Lung (tissue), 12 donors: Measurements from ENCODE around the gene MBNL1. TPM values are rescaled to one million over a fixed set of nuclear protein-coding genes. Genes with fewer than 3 reads are reported as not detected.

Experiments used
- ATAC-seq: fragments of 200-7000 bp; cut with Tn5 transposase; one replicate; pipeline ENCODE4 v1.9.1; 2020; ENCODE audit warnings: moderate number of reproducible peaks; ENCODE audit not compliant: insufficient read depth, low FRiP score
- DNase-seq, 3 donors: peaks; one replicate each; pipeline ENCODE4 v3.0.0-alpha.2; 2013 to 2017
- H3K27ac ChIP-seq, 2 donors: one replicate each; pipeline ENCODE4 v1.5.1; 2013; ENCODE audit warnings: mild to moderate bottlenecking in 2 of 2, moderate library complexity in 2 of 2, control low read depth in 1 of 2, inconsistent platforms in 1 of 2, low read depth in 1 of 2, low read length in 1 of 2
- H3K27me3 ChIP-seq, 3 donors: one replicate each; pipeline ENCODE4 v1.5.1; 2013; ENCODE audit warnings: low read length in 2 of 3; ENCODE audit not compliant: control insufficient read depth in 3 of 3, insufficient read depth in 3 of 3
- H3K36me3 ChIP-seq, 4 donors: one replicate each; pipeline ENCODE4 v1.5.1; 2013; ENCODE audit warnings: low read length in 4 of 4, mild to moderate bottlenecking in 1 of 4, moderate library complexity in 1 of 4; ENCODE audit not compliant: control insufficient read depth in 4 of 4, insufficient read depth in 4 of 4
- H3K4me1 ChIP-seq, 5 donors: one replicate each; pipeline ENCODE4 v1.5.1; 2013; ENCODE audit warnings: low read length in 5 of 5, mild to moderate bottlenecking in 2 of 5, moderate library complexity in 1 of 5; ENCODE audit not compliant: control insufficient read depth in 5 of 5, insufficient read depth in 5 of 5
- H3K4me3 ChIP-seq: one replicate; pipeline ENCODE4 v1.5.1; 2013; ENCODE audit warnings: mild to moderate bottlenecking, control low read depth, moderate library complexity
- H3K9ac ChIP-seq, 2 donors: one replicate each; pipeline ENCODE4 v1.5.1; 2013; ENCODE audit warnings: low read length in 2 of 2, control low read depth in 1 of 2; ENCODE audit not compliant: insufficient read depth in 1 of 2
- H3K9me3 ChIP-seq, 4 donors: one replicate each; pipeline ENCODE4 v1.5.1; 2013; ENCODE audit warnings: low read length in 3 of 4, mild to moderate bottlenecking in 1 of 4, moderate library complexity in 1 of 4; ENCODE audit not compliant: control insufficient read depth in 4 of 4, insufficient read depth in 3 of 4
- CTCF ChIP-seq: IDR thresholded peaks from 2 replicates; pipeline ENCODE4 v1.5.1; 2012; ENCODE audit warnings: mild to moderate bottlenecking; ENCODE audit errors: control extremely low read depth, extremely low read depth
- WGBS, 2 donors: extraction: QIAGEN DNeasy Blood & Tissue Kit; methylation state at CpG; one replicate each; pipeline ENCODE4 v1.1.7; 2013; 5-methylcytosine and 5-hydroxymethylcytosine counted together
- polyA plus RNA-seq, 2 donors: library from polyadenylated mRNA; stranded (reverse); fragments of 200-250 nt; gene quantifications; one replicate each; pipeline ENCODE4 v1.2.1, GENCODE V29; 2013
- total RNA-seq, 2 donors: library from RNA; depleted of rRNA in 1 of 2; stranded (reverse); fragments of >200 nt in 1 of 2; gene quantifications; one replicate each; pipeline ENCODE4 v1.2.1, GENCODE V29; 2014 to 2021
- donor health status: control.
- donor health status: control.
- donor health status: Bipolar disorder and iron deficiency.
- donor health status: healthy.
- donor health status: DM: yes; HTN: yes; CAD: no.

Gene MBNL1
- total and polyA plus RNA-seq, 4 donors, result 55.3 to 266 (median 165) TPM

- Histone ChIP-seq H3K4me3 (no peak overlapping the region), H3K9ac (no peak overlapping the region), H3K27me3 (no peaks in the 10 kb centered on the region), H3K36me3 (no peaks in the 10 kb centered on the region), H3K4me1 (peaks cover 0 to 1% (median 0%) of the 10 kb centered on the region in 5 donors), H3K27ac (no peak overlapping the region), H3K9me3 (no peaks in the 10 kb centered on the region)
- WGBS, 2 donors, result 21 to 41% methylated on average over 2 of the region's 2 CpGs
- ATAC-seq (peak; percentile 73), DNase-seq (no peak)
- no peak for TF ChIP-seq CTCF
These were observed 27.3 kb upstream of the MBNL1 start for GRCh38 chr3:152241142-152242017.

- Histone ChIP-seq H3K9me3 (no peaks in the 10 kb centered on the region), H3K4me1 (peaks cover 0 to 1% (median 0%) of the 10 kb centered on the region in 5 donors), H3K27ac (no peak overlapping the region), H3K4me3 (no peak overlapping the region), H3K9ac (no peak overlapping the region), H3K27me3 (no peaks in the 10 kb centered on the region), H3K36me3 (no peaks in the 10 kb centered on the region)
- WGBS, 2 donors, result 17 to 51% methylated on average over 1 of the region's 1 CpG
- no peak for DNase-seq
- ATAC-seq, result no peak
- TF ChIP-seq CTCF, result no peak
These were observed 25.4 kb upstream of the MBNL1 start for GRCh38 chr3:152243301-152243711.

- no peak for ATAC-seq
- 23 to 64% methylated on average over 10 of the region's 10 CpGs for WGBS, 2 donors
- Histone ChIP-seq H3K27me3 (no peaks in the 10 kb centered on the region), H3K9me3 (no peaks in the 10 kb centered on the region), H3K36me3 (no peaks in the 10 kb centered on the region), H3K27ac (no peak overlapping the region), H3K9ac (no peak overlapping the region), H3K4me3 (no peak overlapping the region), H3K4me1 (peaks cover 0 to 1% (median 0%) of the 10 kb centered on the region in 5 donors)
- no peak for TF ChIP-seq CTCF
- DNase-seq, result no peak
These were observed 24.8 kb upstream of the MBNL1 start for GRCh38 chr3:152243721-152244516.
